ENCODE results near the gene ZNF195. TPM values are rescaled to one million over a fixed set of nuclear protein-coding genes. Genes with fewer than 3 reads are reported as not detected.

ZNF195 gene
- total RNA-seq, 1 experiment from 2014 or later: 49.2 TPM

GRCh38 chr11:3380706-3381545 lies 2.0 kb upstream of the ZNF195 start:
- CTCF ChIA-PET: no interaction called here
- no peak for DNase-seq (ENCODE audit: low spot score)
- POLR2A ChIA-PET (ENCODE audit: low non-redundant PET): no interaction called here
- TF ChIP-seq CTCF (conservative IDR thresholded peaks at IDR 0.05; ENCODE audit: low read depth, low read length): no peak
- TF ChIP-seq EZH2 (IDR thresholded peaks at IDR 0.05; ENCODE audit: borderline replicate concordance, low read depth, low read length, poor library complexity, severe bottlenecking): no peak
- no peaks in the 10 kb centered on the region for H3K9me3 ChIP-seq (ENCODE audit: low read depth, low read length, poor library complexity, severe bottlenecking)
- H3K27ac ChIP-seq (ENCODE audit: low read depth, low read length, poor library complexity, severe bottlenecking): no peak overlapping the region
- peaks cover 18% of the 10 kb centered on the region for H3K36me3 ChIP-seq (ENCODE audit: insufficient read depth, low read length, poor library complexity, severe bottlenecking)
- H3K4me1 ChIP-seq (ENCODE audit: insufficient read depth, low read length, poor library complexity, severe bottlenecking): no peaks in the 10 kb centered on the region
- no TSS peak for BruUV-seq (replicated peaks)
- intact Hi-C loops (cut with micrococcal nuclease; ENCODE audit: unreplicated experiment): no loop called here
- no peak overlapping the region for H3K4me3 ChIP-seq (ENCODE audit: low read depth, low read length, poor library complexity, severe bottlenecking)
- no peaks in the 10 kb centered on the region for H3K27me3 ChIP-seq (replicated peaks; ENCODE audit: insufficient read depth, low read depth, low read length, poor library complexity)

- no peak for DNase-seq (ENCODE audit: low spot score)
- no peaks in the 10 kb centered on the region for H3K27me3 ChIP-seq (replicated peaks; ENCODE audit: insufficient read depth, low read depth, low read length, poor library complexity)
- TF ChIP-seq CTCF (conservative IDR thresholded peaks at IDR 0.05; ENCODE audit: low read depth, low read length): no peak
- TF ChIP-seq EZH2 (IDR thresholded peaks at IDR 0.05; ENCODE audit: borderline replicate concordance, low read depth, low read length, poor library complexity, severe bottlenecking): no peak
- no TSS peak for BruUV-seq (replicated peaks)
- H3K27ac ChIP-seq (ENCODE audit: low read depth, low read length, poor library complexity, severe bottlenecking): no peak overlapping the region
- intact Hi-C loops (cut with micrococcal nuclease; ENCODE audit: unreplicated experiment): no loop called here
- H3K9me3 ChIP-seq (ENCODE audit: low read depth, low read length, poor library complexity, severe bottlenecking): no peaks in the 10 kb centered on the region
- H3K4me3 ChIP-seq (ENCODE audit: low read depth, low read length, poor library complexity, severe bottlenecking): no peak overlapping the region
- no peaks in the 10 kb centered on the region for H3K4me1 ChIP-seq (ENCODE audit: insufficient read depth, low read length, poor library complexity, severe bottlenecking)
- H3K36me3 ChIP-seq (ENCODE audit: insufficient read depth, low read length, poor library complexity, severe bottlenecking): peaks cover 52% of the 10 kb centered on the region
- ChIA-PET POLR2A (ENCODE audit: low non-redundant PET) (no interaction called here), CTCF (interaction anchor here (0.7 kb wide), 1 partner anchor 29 kb away, joined by 4 read pairs; no protein-coding TSS in a partner anchor)
Measured at GRCh38 chr11:3375552-3375951, 3.4 kb downstream of the ZNF195 start.

GRCh38 chr11:3370311-3370870 lies 8.6 kb downstream of the ZNF195 start:
- ChIA-PET POLR2A (ENCODE audit: low non-redundant PET) (no interaction called here), CTCF (interaction anchor here (0.6 kb wide), 1 partner anchor 13 kb away, joined by 4 read pairs; no protein-coding TSS in a partner anchor)
- no peak for TF ChIP-seq EZH2 (IDR thresholded peaks at IDR 0.05; ENCODE audit: borderline replicate concordance, low read depth, low read length, poor library complexity, severe bottlenecking)
- no peak for TF ChIP-seq CTCF (conservative IDR thresholded peaks at IDR 0.05; ENCODE audit: low read depth, low read length)
- Histone ChIP-seq H3K27ac (ENCODE audit: low read depth, low read length, poor library complexity, severe bottlenecking) (no peak overlapping the region), H3K36me3 (ENCODE audit: insufficient read depth, low read length, poor library complexity, severe bottlenecking) (peaks cover 78% of the 10 kb centered on the region), H3K27me3 (replicated peaks; ENCODE audit: insufficient read depth, low read depth, low read length, poor library complexity) (no peaks in the 10 kb centered on the region), H3K9me3 (ENCODE audit: low read depth, low read length, poor library complexity, severe bottlenecking) (peaks cover 31% of the 10 kb centered on the region), H3K4me3 (ENCODE audit: low read depth, low read length, poor library complexity, severe bottlenecking) (no peak overlapping the region), H3K4me1 (ENCODE audit: insufficient read depth, low read length, poor library complexity, severe bottlenecking) (no peaks in the 10 kb centered on the region)
- DNase-seq (ENCODE audit: low spot score): no peak
- no TSS peak for BruUV-seq (replicated peaks)
- intact Hi-C loops (cut with micrococcal nuclease; ENCODE audit: unreplicated experiment): no loop called here

Measured in A673 (cell line).